Stimulated activated CD4-positive, alpha-beta T cell treated with anti-CD3 and anti-CD28 coated beads, Interleukin-12 subunit alpha, Interleukin-12 subunit beta, amount 100 ng/mL, for 24 hours (primary cell): Measurements from ENCODE around the gene TMEM178B.
"Not testable (repeated sequence)": the region's sequence is repeated elsewhere in the genome, so short reads cannot be mapped to it uniquely, and the experiment has no call there.

Experiments
- DNase-seq, 2 experiments: peaks; one replicate each; pipeline ENCODE4 v3.0.0-alpha.2; 2020; ENCODE audit warnings: low read depth in 2 of 2

TMEM178B gene

GRCh38 chr7:141142058-141142457 lies 68.2 kb downstream of the TMEM178B start:
- DNase-seq: no peak

DNA sequence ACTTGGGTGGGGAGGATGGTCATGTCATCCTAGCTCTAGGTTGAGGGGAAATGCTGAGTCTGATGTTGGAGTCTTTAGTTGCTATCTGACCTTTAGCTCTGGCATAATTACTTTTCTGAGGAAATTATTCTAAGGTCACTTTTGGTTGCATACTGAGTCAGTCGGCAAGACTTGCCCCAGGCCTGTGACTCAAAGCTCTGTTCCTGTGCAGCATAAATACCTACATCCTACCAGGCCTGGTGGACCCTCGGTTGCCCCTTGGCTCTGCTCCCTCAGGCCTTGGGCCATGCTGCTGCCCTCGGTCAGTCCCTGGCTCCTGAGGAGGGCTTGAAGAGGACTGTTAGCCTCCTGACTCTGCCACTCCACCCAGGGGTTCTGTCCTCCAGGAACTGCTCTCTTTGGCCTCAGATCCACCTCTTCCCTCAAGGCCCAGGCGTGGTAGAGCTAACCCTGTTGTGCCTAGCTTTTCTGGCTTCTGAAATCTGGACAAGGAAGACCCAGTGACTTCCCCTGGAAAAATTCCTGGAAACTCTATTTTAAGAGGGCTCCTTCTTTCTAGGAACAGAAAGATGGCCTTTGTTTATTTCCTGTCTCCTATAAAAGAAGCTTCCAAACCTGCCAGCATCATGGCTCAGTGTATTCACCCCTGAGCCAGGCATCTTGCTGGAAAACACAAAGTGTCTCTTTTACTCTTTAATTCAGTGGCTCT lies 71.2 kb downstream of the TMEM178B start:
- no peak for DNase-seq

DNA sequence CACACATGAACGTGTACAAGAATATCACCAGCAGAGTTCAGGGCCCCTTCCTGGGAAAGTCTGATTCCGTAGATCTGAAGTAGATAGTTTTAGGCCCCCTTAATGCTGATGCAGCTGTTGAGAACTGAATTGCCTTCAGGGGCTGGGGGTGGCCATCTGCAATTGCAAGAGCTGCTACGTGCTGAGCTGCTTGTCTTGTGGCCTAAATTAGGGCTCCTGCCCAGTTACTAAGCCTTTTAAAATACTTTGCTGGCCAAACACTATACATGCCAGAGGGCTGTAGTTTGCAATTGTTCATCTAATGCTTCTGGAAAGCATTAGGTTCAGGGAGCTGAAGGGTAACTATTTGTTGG lies 71.7 kb downstream of the TMEM178B start:
- no peak for DNase-seq

DNA sequence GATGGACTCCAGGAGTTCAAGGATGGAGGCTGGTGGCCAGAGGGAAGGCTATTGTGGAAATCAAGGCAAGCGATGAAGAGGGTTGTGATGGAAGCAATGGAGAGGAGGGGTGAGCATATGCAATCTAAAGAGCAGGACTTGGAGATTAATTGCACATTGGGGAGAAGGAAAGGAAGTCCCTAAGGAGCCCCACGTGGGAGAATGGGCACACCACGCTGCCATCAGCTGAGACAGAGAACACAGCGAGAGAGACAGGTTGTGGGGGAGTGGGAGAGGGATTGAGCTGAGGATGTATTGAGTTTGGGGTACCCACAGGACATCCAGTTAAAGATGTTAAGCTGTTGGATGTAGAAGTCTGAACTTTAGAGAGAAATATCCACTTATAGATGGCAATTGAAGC lies 73.6 kb downstream of the TMEM178B start:
- no peak for DNase-seq

DNA sequence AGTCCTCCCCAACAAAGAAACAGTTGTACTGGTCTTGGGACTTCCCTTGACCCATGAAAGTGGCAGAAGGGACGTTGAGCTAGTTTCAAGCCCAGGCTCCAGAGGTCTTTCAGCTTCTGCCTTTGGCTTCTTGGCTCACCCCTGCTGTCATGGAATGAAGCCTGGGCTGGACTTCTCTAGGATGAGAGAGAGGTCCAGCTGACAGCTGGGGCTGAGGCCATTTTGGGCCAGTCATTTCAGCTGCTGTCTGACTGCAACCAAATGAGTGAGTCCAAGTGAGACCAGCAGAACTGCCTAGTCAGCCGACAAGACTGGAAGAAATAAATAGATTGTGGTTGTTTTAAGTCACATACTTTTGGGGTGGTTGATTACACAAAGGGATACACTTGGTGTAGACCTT lies 76.6 kb downstream of the TMEM178B start:
- DNase-seq: no peak

DNA sequence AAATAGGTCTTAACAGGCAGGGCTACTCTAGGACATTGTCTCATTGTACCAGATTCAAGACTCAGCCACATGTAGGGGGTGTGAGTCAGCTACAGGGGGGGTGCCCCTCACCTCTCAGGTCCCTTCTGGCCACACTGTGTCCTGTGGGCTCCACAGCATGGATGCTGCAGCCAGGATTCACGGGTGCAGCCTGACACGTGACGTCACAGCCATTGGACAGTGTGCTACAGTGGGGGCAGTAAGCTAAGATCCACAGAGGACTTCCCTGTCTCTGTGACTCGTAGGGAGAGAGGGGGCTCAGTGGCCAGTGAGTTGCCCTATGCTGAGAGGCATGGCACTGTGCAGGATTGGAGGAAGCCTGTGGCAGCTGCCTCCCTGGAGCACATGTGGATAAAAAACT lies 77.9 kb downstream of the TMEM178B start:
- no peak for DNase-seq

DNA sequence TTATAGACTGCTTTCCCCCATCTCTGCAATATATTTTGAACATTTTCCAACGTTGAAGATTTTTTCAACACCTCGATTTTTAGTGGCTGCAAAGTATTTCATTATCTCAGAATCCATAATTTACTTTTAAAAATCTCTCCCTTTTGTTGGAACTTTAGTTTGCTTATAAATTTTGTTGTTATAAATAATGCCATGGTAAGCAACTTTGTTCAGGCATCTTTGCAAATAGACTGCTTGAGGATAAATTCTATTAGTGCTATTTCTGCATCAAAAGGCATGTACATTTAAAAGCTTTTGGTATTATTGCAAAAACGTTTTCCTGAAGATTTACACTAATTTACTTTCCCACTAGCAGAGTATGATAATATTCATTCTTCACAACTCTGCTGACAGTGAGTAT lies 79.4 kb downstream of the TMEM178B start:
- DNase-seq: no peak

- no peak for DNase-seq
Measured at GRCh38 chr7:141154131-141154732, 80.4 kb downstream of the TMEM178B start.

GRCh38 chr7:141156407-141156806 lies 82.5 kb downstream of the TMEM178B start:
- no peak for DNase-seq

- DNase-seq: no peak
Measured at GRCh38 chr7:141157138-141157765, 83.4 kb downstream of the TMEM178B start.

GRCh38 chr7:141158561-141158960 lies 84.7 kb downstream of the TMEM178B start:
- DNase-seq: no peak

GRCh38 chr7:141160246-141160860 lies 86.5 kb downstream of the TMEM178B start:
- DNase-seq: no peak

DNA sequence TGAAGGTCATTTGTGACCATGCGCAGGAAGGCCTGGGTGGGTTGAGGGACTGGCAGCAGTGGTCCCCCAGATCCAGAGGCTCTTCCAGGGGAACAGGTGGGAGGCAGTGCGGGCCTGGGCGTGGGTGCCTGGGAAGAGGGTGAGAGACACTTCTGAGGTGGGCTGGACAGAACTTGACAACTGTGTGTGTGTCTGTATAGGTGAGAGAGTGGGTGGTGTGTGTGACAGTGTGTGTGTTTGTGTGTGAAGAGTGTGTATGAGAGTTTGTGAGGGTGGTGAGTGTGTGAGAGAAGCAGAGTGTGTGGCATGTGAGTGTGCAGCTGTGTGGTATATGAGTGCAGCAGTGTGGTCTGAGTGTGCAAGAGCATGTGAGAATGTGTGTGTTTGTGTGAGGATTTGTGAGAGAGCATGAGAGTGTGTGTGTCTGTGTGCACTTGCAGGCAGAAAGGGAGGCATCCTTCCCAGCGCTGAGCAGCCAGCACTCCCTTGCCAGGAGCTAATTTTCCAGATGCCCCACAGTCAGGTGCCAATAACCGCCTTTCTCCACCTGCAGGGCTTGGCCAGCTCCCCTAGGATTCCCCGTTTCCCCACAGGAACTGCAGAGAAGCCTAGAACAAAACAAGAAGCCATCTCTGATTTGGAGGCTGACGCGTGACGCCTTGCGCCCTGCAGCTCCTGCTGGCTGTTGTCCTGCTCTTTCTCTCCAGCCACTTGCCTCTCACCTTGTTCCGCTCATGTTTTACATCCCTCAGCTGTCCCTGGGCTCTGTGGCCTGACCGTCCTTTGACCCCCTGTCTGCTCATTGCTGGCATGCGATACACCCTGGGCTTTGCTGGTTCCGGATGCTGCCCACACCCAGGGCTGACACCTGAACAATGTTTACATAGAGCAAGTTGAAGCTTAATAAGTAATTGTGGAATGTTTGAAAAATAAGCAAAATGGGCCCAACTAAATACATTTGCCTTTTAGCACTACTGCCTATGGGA lies 88.0 kb downstream of the TMEM178B start:
- DNase-seq: no peak

GRCh38 chr7:141165521-141165920 lies 91.7 kb downstream of the TMEM178B start:
- no peak for DNase-seq

GRCh38 chr7:141166926-141167325 lies 93.1 kb downstream of the TMEM178B start:
- DNase-seq: no peak

DNA sequence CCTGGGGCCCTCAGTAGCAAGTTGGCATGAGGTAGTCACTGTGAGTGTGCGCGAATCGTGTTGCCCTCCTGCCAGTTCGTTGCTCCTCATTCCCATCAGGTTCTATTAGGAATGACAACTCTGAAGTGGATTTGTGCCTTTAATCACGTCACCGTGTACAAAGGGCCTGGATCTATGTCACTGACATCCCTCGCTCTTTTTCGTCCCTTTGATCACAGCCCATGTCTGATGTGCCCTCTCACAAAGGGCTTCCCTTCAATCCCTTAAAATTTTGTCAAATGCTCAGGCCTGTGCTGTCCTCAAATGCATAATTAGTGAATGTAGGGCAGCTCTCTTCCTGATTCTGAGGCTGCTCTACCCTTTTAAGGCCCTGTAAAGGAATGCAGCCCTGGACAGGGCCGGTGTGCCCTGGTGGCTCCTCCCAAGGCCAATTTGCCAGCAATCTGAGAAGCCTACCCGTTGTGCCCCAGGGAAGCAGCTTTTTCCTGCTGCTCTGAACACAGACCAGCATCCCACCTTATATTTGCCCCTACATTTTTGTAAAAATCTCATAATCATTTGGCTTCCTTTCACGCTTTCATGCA lies 93.6 kb downstream of the TMEM178B start:
- no peak for DNase-seq

- not testable (repeated sequence) for DNase-seq
Measured at GRCh38 chr7:141169157-141169556, 95.3 kb downstream of the TMEM178B start.

- DNase-seq: not testable (repeated sequence)
Measured at GRCh38 chr7:141175728-141176127, 101.9 kb downstream of the TMEM178B start.

- not testable (repeated sequence) for DNase-seq
Measured at GRCh38 chr7:141177120-141177519, 103.3 kb downstream of the TMEM178B start.

GRCh38 chr7:141178486-141179135 lies 104.7 kb downstream of the TMEM178B start:
- DNase-seq: no peak

GRCh38 chr7:141181812-141182211 lies 107.9 kb downstream of the TMEM178B start:
- no peak for DNase-seq
